Measurements from ENCODE around the gene GJC2.

- TF ChIP-seq, protein P1, sequence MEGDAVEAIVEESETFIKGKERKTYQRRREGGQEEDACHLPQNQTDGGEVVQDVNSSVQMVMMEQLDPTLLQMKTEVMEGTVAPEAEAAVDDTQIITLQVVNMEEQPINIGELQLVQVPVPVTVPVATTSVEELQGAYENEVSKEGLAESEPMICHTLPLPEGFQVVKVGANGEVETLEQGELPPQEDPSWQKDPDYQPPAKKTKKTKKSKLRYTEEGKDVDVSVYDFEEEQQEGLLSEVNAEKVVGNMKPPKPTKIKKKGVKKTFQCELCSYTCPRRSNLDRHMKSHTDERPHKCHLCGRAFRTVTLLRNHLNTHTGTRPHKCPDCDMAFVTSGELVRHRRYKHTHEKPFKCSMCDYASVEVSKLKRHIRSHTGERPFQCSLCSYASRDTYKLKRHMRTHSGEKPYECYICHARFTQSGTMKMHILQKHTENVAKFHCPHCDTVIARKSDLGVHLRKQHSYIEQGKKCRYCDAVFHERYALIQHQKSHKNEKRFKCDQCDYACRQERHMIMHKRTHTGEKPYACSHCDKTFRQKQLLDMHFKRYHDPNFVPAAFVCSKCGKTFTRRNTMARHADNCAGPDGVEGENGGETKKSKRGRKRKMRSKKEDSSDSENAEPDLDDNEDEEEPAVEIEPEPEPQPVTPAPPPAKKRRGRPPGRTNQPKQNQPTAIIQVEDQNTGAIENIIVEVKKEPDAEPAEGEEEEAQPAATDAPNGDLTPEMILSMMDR (IDR thresholded peaks at IDR 0.05; ENCODE audit: borderline replicate concordance, extremely low read depth, low read length, poor library complexity, severe bottlenecking) = no peak
- TF ChIP-seq EZH2 (IDR thresholded peaks at IDR 0.05; ENCODE audit: borderline replicate concordance, low read depth, low read length, severe bottlenecking) = no peak
Measured at GRCh38 chr1:228109962-228110488, 39.7 kb upstream of the GJC2 start.

Measured in DND-41 (cell line).